Activated CD8-positive, alpha-beta memory T cell treated with anti-CD3 and anti-CD28 coated beads for 4 hours (primary cell): ENCODE measurements around the gene PPM1A.

Experiments
- DNase-seq, 2 donors: peaks; one replicate each; pipeline ENCODE4 v3.0.0-alpha.2; 2020; ENCODE audit warnings: low read depth in 2 of 2

PPM1A gene

GRCh38 chr14:60323199-60323896 is 74.3 kb downstream of the PPM1A start:
- DNase-seq = no peak

- DNase-seq = no peak
These were observed 75.8 kb downstream of the PPM1A start for GRCh38 chr14:60324837-60325236.

GRCh38 chr14:60326274-60326673 is 77.3 kb downstream of the PPM1A start:
- no peak for DNase-seq

GRCh38 chr14:60327447-60328331 is 78.7 kb downstream of the PPM1A start:
- DNase-seq = no peak

GRCh38 chr14:60328583-60328982 is 79.6 kb downstream of the PPM1A start:
- DNase-seq = no peak

- DNase-seq = no peak
These were observed 80.3 kb downstream of the PPM1A start for GRCh38 chr14:60329274-60329673.

GRCh38 chr14:60331201-60332045 is 82.4 kb downstream of the PPM1A start:
- DNase-seq = peak; percentile 52 to 58

GRCh38 chr14:60332046-60332399 is 83.0 kb downstream of the PPM1A start:
- no peak for DNase-seq

GRCh38 chr14:60332869-60333268 is 83.8 kb downstream of the PPM1A start:
- DNase-seq = no peak

- DNase-seq = no peak
These were observed 90.5 kb downstream of the PPM1A start for GRCh38 chr14:60339571-60339970.

- no peak for DNase-seq
These were observed 94.6 kb downstream of the PPM1A start for GRCh38 chr14:60343571-60344071.

GRCh38 chr14:60344751-60345150 is 95.7 kb downstream of the PPM1A start:
- no peak for DNase-seq

- no peak for DNase-seq
These were observed 97.7 kb downstream of the PPM1A start for GRCh38 chr14:60346706-60347105.

- no peak for DNase-seq
These were observed 99.2 kb downstream of the PPM1A start for GRCh38 chr14:60348211-60348610.
